Right lobe of liver (tissue), 6 donors: ENCODE results near the gene MUSK. TPM values are rescaled to one million over a fixed set of nuclear protein-coding genes. Genes with fewer than 3 reads are reported as not detected.

Experiments
- ATAC-seq, 4 donors: fragments of 200-7000 bp; cut with Tn5 transposase; one replicate each; pipeline ENCODE4 v1.9.1; 2020; ENCODE audit warnings: mild to moderate bottlenecking in 4 of 4, moderate library complexity in 4 of 4
- DNase-seq, 3 donors: peaks; one replicate each; pipeline ENCODE4 v3.0.0-alpha.2; 2020
- H3K27ac ChIP-seq, 3 donors: fragments of 200-600 bp; one replicate each; pipeline ENCODE4 v1.8.0; 2022
- H3K27me3 ChIP-seq, 2 donors: fragments of 200-600 bp; one replicate each; pipeline ENCODE4 v1.8.0; 2022
- H3K36me3 ChIP-seq, 4 donors: fragments of 200-600 bp; sonication (generic) in 1 of 4; one replicate each; pipeline versions ENCODE4 v1.5.1 to v1.8.0; 2017 to 2022; ENCODE audit warnings: control low read depth in 1 of 4
- H3K4me1 ChIP-seq, 4 donors: fragments of 200-600 bp; sonication (generic) in 1 of 4; one replicate each; pipeline versions ENCODE4 v1.5.1 to v1.8.0; 2017 to 2022; ENCODE audit warnings: control low read depth in 1 of 4
- H3K4me3 ChIP-seq, 3 donors: fragments of 200-600 bp; one replicate each; pipeline ENCODE4 v1.8.0; 2022
- H3K9me3 ChIP-seq, 4 donors: fragments of 200-600 bp; sonication (generic) in 1 of 4; one replicate each; pipeline versions ENCODE4 v1.5.1 to v1.8.0; 2017 to 2022; ENCODE audit warnings: control low read depth in 1 of 4
- POLR2A ChIP-seq: fragments of 450-650 bp; IDR thresholded peaks from one replicate; pipeline ENCODE4 v1.6.1; 2017; ENCODE audit warnings: antibody characterized with exemption, mild to moderate bottlenecking
- WGBS: methylation state at CpG from one replicate; pipeline ENCODE4 v1.1.6; 2018; ENCODE audit warnings: low coverage, low lambda C conversion rate; ENCODE audit not compliant: insufficient coverage; ENCODE audit errors: missing lambda C conversion rate; 5-methylcytosine and 5-hydroxymethylcytosine counted together
- intact Hi-C, 2 donors: fragments of 100-400 bp; cut with DNase I; formaldehyde crosslinking; loops; one replicate each; pipeline versions ENCODE4 v1.11.2 to v1.14.1; 2022
- total RNA-seq, 6 experiments: library from RNA; depleted of rRNA in 2 of 6; stranded (reverse); fragments of >200 nt in 2 of 6; fragmentation: NEBNext Ultra II Directional in 3 of 6; extraction: Animal tissue kit (Norgen Biotek cat#: 25700) in 3 of 6; gene quantifications; one replicate each; pipeline versions ENCODE4 v1.1.0 to v1.2.4, GENCODE V29; 2016 to 2023
- TF ChIP-seq, protein P1 (sequence below), 4 donors: fragments of 200-600 bp in 3 of 4; fragments of 450-650 bp in 1 of 4; IDR thresholded peaks; one replicate each; pipeline versions ENCODE4 v1.5.1 to v1.8.0; 2016 to 2022; ENCODE audit warnings: antibody characterized with exemption in 4 of 4, mild to moderate bottlenecking in 2 of 4
- donor health status: DM: no; HTN: yes; CAD: no.
- donor health status: DM: no; HTN: no; CAD: no.
- donor health status: DM: no; HTN: no; CAD: no.
- donor health status: DM: no; HTN: yes; CAD: no.
- donor health status: DM: no; HTN: yes; CAD: no.

Gene MUSK
- total RNA-seq, 6 experiments from 2014 or later = 0.06 to 0.12 (median 0.12) TPM; not detected in 2

DNA sequence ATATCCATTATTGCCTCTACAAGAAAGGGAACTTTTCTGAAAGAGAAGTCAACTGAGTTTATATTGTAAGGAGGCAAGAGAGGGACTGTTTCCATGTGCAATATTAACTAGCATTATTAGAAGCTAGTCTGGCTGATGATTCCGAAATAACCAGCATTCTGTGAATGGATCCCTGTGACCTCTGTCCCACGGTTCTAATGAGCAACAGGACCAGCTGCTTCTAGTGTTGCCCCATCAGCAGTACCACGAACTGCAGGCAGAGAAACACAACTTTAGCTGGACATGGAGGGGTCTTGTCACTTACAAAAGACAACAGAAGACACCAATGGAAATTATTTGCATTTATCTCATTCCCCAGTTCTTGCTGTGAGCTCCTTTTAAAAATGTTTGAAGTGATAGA is 95.4 kb downstream of the MUSK start:
- intact Hi-C loops = no loop called here
- no peak for TF ChIP-seq POLR2A
- TF ChIP-seq, protein P1, sequence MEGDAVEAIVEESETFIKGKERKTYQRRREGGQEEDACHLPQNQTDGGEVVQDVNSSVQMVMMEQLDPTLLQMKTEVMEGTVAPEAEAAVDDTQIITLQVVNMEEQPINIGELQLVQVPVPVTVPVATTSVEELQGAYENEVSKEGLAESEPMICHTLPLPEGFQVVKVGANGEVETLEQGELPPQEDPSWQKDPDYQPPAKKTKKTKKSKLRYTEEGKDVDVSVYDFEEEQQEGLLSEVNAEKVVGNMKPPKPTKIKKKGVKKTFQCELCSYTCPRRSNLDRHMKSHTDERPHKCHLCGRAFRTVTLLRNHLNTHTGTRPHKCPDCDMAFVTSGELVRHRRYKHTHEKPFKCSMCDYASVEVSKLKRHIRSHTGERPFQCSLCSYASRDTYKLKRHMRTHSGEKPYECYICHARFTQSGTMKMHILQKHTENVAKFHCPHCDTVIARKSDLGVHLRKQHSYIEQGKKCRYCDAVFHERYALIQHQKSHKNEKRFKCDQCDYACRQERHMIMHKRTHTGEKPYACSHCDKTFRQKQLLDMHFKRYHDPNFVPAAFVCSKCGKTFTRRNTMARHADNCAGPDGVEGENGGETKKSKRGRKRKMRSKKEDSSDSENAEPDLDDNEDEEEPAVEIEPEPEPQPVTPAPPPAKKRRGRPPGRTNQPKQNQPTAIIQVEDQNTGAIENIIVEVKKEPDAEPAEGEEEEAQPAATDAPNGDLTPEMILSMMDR (IDR thresholded peaks at IDR 0.05) = no peak
- no peaks in the 10 kb centered on the region for H3K36me3 ChIP-seq
- no peak overlapping the region for H3K27ac ChIP-seq
- no peaks in the 10 kb centered on the region for H3K4me1 ChIP-seq
- WGBS = 61% methylated on average over 3 of the region's 3 CpGs
- no peak overlapping the region for H3K4me3 ChIP-seq
- H3K27me3 ChIP-seq = no peaks in the 10 kb centered on the region
- DNase-seq (no peak), ATAC-seq (no peak)
- no peaks in the 10 kb centered on the region for H3K9me3 ChIP-seq

DNA sequence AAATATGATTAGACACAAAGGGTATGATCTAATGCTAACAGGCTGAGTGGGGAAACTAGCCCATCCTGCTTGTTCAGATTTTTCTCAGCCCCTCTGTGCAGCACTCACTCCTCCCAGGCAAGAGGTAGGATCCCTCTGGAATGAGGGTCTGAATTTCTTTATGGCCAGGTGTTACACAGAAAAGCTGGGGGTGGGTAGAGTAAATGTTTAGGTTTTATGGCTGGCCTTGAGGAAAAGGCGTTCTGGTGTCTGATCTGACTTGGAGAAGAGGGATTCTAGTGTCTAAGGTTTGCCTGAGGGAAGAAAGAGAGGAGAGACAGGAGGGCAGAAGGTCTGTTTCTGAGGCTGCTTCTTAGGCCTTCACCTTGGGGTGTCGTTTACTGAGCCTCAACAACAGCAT is 97.3 kb downstream of the MUSK start:
- no peaks in the 10 kb centered on the region for H3K4me1 ChIP-seq
- 67% methylated on average over 1 of the region's 2 CpGs for WGBS
- intact Hi-C loops = no loop called here
- no peak for DNase-seq
- H3K36me3 ChIP-seq = no peaks in the 10 kb centered on the region
- no peak for TF ChIP-seq POLR2A
- TF ChIP-seq, protein P1 (IDR thresholded peaks at IDR 0.05) = no peak
- no peak overlapping the region for H3K27ac ChIP-seq
- no peak for ATAC-seq
- no peaks in the 10 kb centered on the region for H3K9me3 ChIP-seq
- no peak overlapping the region for H3K4me3 ChIP-seq
- H3K27me3 ChIP-seq = no peaks in the 10 kb centered on the region

- no peak for ATAC-seq
- Histone ChIP-seq H3K36me3 (no peaks in the 10 kb centered on the region), H3K9me3 (no peaks in the 10 kb centered on the region), H3K27me3 (no peaks in the 10 kb centered on the region), H3K4me1 (no peaks in the 10 kb centered on the region), H3K4me3 (no peak overlapping the region), H3K27ac (no peak overlapping the region)
- intact Hi-C loops = no loop called here
- 63% methylated on average over 5 of the region's 6 CpGs for WGBS
- DNase-seq = no peak
- no peak for TF ChIP-seq POLR2A
- TF ChIP-seq, protein P1 (IDR thresholded peaks at IDR 0.05) = no peak
Observed at GRCh38 chr9:110767559-110768063, 99.0 kb downstream of the MUSK start.

DNA sequence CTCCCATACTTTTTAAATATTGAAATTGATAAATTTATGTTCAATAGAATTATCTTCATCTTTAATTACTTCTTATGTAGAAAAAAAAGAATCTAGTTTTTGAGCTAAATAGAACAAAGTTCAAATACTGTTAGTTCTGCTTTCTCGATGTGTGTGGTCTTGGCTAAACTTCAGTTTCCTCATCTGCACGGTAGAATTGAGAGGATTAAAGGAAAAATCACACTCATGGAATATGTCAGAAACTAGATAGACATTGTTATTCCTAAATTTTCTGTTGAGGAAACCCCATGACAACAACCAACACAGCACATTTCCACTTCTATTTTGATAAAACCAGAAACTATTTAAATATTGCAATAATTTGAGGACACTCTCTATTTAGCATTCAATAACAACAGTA is 100.3 kb downstream of the MUSK start:
- TF ChIP-seq, protein P1 (IDR thresholded peaks at IDR 0.05) = no peak
- TF ChIP-seq POLR2A = no peak
- intact Hi-C loops = no loop called here
- no peak overlapping the region for H3K4me3 ChIP-seq
- ATAC-seq = no peak
- H3K9me3 ChIP-seq = no peaks in the 10 kb centered on the region
- H3K4me1 ChIP-seq = no peaks in the 10 kb centered on the region
- H3K27ac ChIP-seq = no peak overlapping the region
- H3K27me3 ChIP-seq = no peaks in the 10 kb centered on the region
- no peak for DNase-seq
- H3K36me3 ChIP-seq = no peaks in the 10 kb centered on the region
- 45% methylated on average over 2 of the region's 2 CpGs for WGBS

GRCh38 chr9:110769667-110770066 is 101.1 kb downstream of the MUSK start:
- intact Hi-C loops = no loop called here
- Histone ChIP-seq H3K27ac (no peak overlapping the region), H3K4me3 (no peak overlapping the region), H3K4me1 (no peaks in the 10 kb centered on the region), H3K9me3 (no peaks in the 10 kb centered on the region), H3K36me3 (no peaks in the 10 kb centered on the region), H3K27me3 (no peaks in the 10 kb centered on the region)
- WGBS = 31% methylated on average over 3 of the region's 3 CpGs
- TF ChIP-seq POLR2A = no peak
- TF ChIP-seq, protein P1 (IDR thresholded peaks at IDR 0.05) = no peak
- no peak for ATAC-seq
- no peak for DNase-seq
